ENCODE data around the gene YIPF2. TPM values are rescaled to one million over a fixed set of nuclear protein-coding genes. Genes with fewer than 3 reads are reported as not detected.

The YIPF2 gene
- total RNA-seq, 1 experiment from 2014 or later = 126 TPM

GRCh38 chr19:10920781-10921180, 7.7 kb downstream of the YIPF2 start:
- CTCF ChIA-PET = no interaction called here
- no TSS peak for BruUV-seq (replicated peaks)
- Histone ChIP-seq H3K4me2 (ENCODE audit: low read length) (no peak overlapping the region), H2AFZ (ENCODE audit: low read length) (no peak overlapping the region), H3K9me2 (replicated peaks; ENCODE audit: low read length) (no peaks in the 10 kb centered on the region), H3K27ac (ENCODE audit: low read length) (no peak overlapping the region), H3F3A (ENCODE audit: low read length, unreplicated experiment) (no peaks in the 10 kb centered on the region), H4K20me1 (ENCODE audit: low read length) (no peaks in the 10 kb centered on the region), H3K4me1 (ENCODE audit: insufficient read depth, low read length) (peaks cover 4% of the 10 kb centered on the region), H3K27me3 (ENCODE audit: low read length) (no peaks in the 10 kb centered on the region), H3K9ac (ENCODE audit: low read length) (no peak overlapping the region), H3K36me3 (ENCODE audit: low read depth, low read length) (peaks cover 25% of the 10 kb centered on the region; the same call in 1 of the 2 replicates), H3K4me3 (ENCODE audit: low read length) (no peak overlapping the region), H3K9me3 (ENCODE audit: low read length) (no peaks in the 10 kb centered on the region), H3K79me2 (ENCODE audit: low read length) (no peaks in the 10 kb centered on the region)
- no peak for DNase-seq
- 0 out of 2 replicates have a peak, but pooled peaks have one; percentile 7 for ATAC-seq
- intact Hi-C loops (cut with micrococcal nuclease) = no loop called here
- POLR2A ChIA-PET (ENCODE audit: unreplicated experiment) = no interaction called here
- TF ChIP-seq EZH2 (IDR thresholded peaks at IDR 0.05; ENCODE audit: low read length, unreplicated experiment) = no peak
- TF ChIP-seq CTCF (conservative IDR thresholded peaks at IDR 0.05; ENCODE audit: low read depth, low read length) = no peak
- TF ChIP-seq EZH2phosphoT487 (IDR thresholded peaks at IDR 0.05; ENCODE audit: borderline replicate concordance, low read length) = no peak

GRCh38 chr19:10920288-10920655, 8.2 kb downstream of the YIPF2 start:
- CTCF ChIA-PET = no interaction called here
- no TSS peak for BruUV-seq (replicated peaks)
- no peaks in the 10 kb centered on the region for H3K9me3 ChIP-seq (ENCODE audit: low read length)

GRCh38 chr19:10919352-10920287, 8.8 kb downstream of the YIPF2 start:
- CTCF ChIA-PET = no interaction called here

More at GRCh38 chr19:10920288-10920655, 8.2 kb downstream of the YIPF2 start:
- Histone ChIP-seq H4K20me1 (ENCODE audit: low read length) (no peaks in the 10 kb centered on the region), H3K4me3 (ENCODE audit: low read length) (no peak overlapping the region), H3K9me2 (replicated peaks; ENCODE audit: low read length) (no peaks in the 10 kb centered on the region), H3K27me3 (ENCODE audit: low read length) (no peaks in the 10 kb centered on the region), H3K4me2 (ENCODE audit: low read length) (no peak overlapping the region), H3K9ac (ENCODE audit: low read length) (no peak overlapping the region), H3K79me2 (ENCODE audit: low read length) (no peaks in the 10 kb centered on the region), H3K4me1 (ENCODE audit: insufficient read depth, low read length) (peaks cover 9% of the 10 kb centered on the region), H3F3A (ENCODE audit: low read length, unreplicated experiment) (no peaks in the 10 kb centered on the region), H3K36me3 (ENCODE audit: low read depth, low read length) (peaks cover 25% of the 10 kb centered on the region; the same call in 1 of the 2 replicates), H2AFZ (ENCODE audit: low read length) (no peak overlapping the region), H3K27ac (ENCODE audit: low read length) (no peak overlapping the region)
- no peak for ATAC-seq
- no peak for DNase-seq
- intact Hi-C loops (cut with micrococcal nuclease) = no loop called here
- TF ChIP-seq EZH2phosphoT487 (IDR thresholded peaks at IDR 0.05; ENCODE audit: borderline replicate concordance, low read length) (no peak), EZH2 (IDR thresholded peaks at IDR 0.05; ENCODE audit: low read length, unreplicated experiment) (no peak)
- POLR2A ChIA-PET (ENCODE audit: unreplicated experiment) = no interaction called here

More at GRCh38 chr19:10919352-10920287, 8.8 kb downstream of the YIPF2 start:
- BruUV-seq (replicated peaks) = no TSS peak
- peaks cover 15% of the 10 kb centered on the region for H3K4me1 ChIP-seq (ENCODE audit: insufficient read depth, low read length)
- TF ChIP-seq EZH2 (IDR thresholded peaks at IDR 0.05; ENCODE audit: low read length, unreplicated experiment) = no peak
- TF ChIP-seq EZH2phosphoT487 (IDR thresholded peaks at IDR 0.05; ENCODE audit: borderline replicate concordance, low read length) = no peak
- no peak for TF ChIP-seq CTCF (conservative IDR thresholded peaks at IDR 0.05; ENCODE audit: low read depth, low read length)
- H3K4me3 ChIP-seq (ENCODE audit: low read length) = no peak overlapping the region
- H3K79me2 ChIP-seq (ENCODE audit: low read length) = no peaks in the 10 kb centered on the region
- POLR2A ChIA-PET (ENCODE audit: unreplicated experiment) = no interaction called here
- H3K9ac ChIP-seq (ENCODE audit: low read length) = no peak overlapping the region
- DNase-seq (no peak), ATAC-seq (no peak)
- H3K9me3 ChIP-seq (ENCODE audit: low read length) = no peaks in the 10 kb centered on the region
- H3K36me3 ChIP-seq (ENCODE audit: low read depth, low read length) = peaks cover 23% of the 10 kb centered on the region; the same call in 1 of the 2 replicates
- no peak overlapping the region for H2AFZ ChIP-seq (ENCODE audit: low read length)
- H4K20me1 ChIP-seq (ENCODE audit: low read length) = no peaks in the 10 kb centered on the region
- no peak overlapping the region for H3K4me2 ChIP-seq (ENCODE audit: low read length)
- H3K27me3 ChIP-seq (ENCODE audit: low read length) = no peaks in the 10 kb centered on the region
- intact Hi-C loops (cut with micrococcal nuclease) = loop anchor here (5.0 kb wide), 1 partner anchor 47 kb away; the partner anchor contains the start of gene CARM1
- H3K9me2 ChIP-seq (replicated peaks; ENCODE audit: low read length) = no peaks in the 10 kb centered on the region
- H3K27ac ChIP-seq (ENCODE audit: low read length) = no peak overlapping the region
- H3F3A ChIP-seq (ENCODE audit: low read length, unreplicated experiment) = no peaks in the 10 kb centered on the region

All from PC-3 (cell line).